Measurements from ENCODE around the gene NDUFA6.

NDUFA6 gene

GRCh38 chr22:42039271-42039670 is 51.3 kb downstream of the NDUFA6 start:
- no peak overlapping the region for H3K27ac ChIP-seq
- no peak for DNase-seq (ENCODE audit: low read depth, low spot score)

All from epithelial cell of prostate (primary cell).